GM21381 (cell line): ENCODE data around the gene DDX49.

Experiments used
- ATAC-seq: cut with Tn5 transposase; IDR thresholded peaks from one replicate; pipeline ENCODE4 v1.9.1; 2021; ENCODE audit warnings: mild to moderate bottlenecking, moderate library complexity; ENCODE audit not compliant: unreplicated experiment

DDX49 gene

DNA sequence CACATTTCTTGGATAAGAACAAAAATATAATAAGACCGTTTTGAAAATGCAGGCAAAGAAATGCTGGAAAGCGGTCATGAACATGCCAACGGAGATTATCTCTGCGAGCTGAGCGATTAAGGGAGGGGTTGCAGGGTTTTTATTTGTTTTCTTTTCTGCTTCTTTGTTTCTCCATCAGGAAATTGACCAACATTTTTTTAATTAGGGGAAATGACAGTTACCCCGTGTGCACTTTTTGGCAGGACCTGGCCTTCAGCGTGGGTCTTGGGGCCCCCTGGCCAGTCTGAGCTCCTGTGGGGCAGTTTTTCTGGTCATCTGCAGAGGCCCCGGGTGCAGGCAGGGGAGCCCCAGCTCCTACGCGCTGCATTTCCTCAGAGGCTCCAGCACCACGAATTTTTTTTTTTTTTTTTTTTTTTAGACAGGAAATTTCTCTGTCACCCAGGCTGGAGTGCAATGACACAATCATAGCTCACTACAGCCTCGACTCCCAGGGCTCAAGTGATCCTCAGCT, 52.8 kb downstream of the DDX49 start:
- ATAC-seq, result no peak

- ATAC-seq, result no peak
Measured at GRCh38 chr19:18972851-18973250, 53.3 kb downstream of the DDX49 start.

- ATAC-seq, result no peak
Measured at GRCh38 chr19:18975011-18975410, 55.5 kb downstream of the DDX49 start.

GRCh38 chr19:18975869-18976268, 56.4 kb downstream of the DDX49 start:
- no peak for ATAC-seq
